Activated CD4-positive, alpha-beta T cell treated with anti-CD3 and anti-CD28 coated beads, Interleukin-2, amount 50 U/mL, for 24 hours (primary cell): ENCODE results near the gene PBX3.

Experiments
- DNase-seq, 2 donors: peaks; one replicate each; pipeline ENCODE4 v3.0.0-alpha.2; 2020; ENCODE audit warnings: low read depth in 1 of 2, low spot score in 1 of 2

The PBX3 gene

GRCh38 chr9:125943831-125944230, 196.7 kb downstream of the PBX3 start:
- DNase-seq: no peak

- DNase-seq: no peak
Observed at GRCh38 chr9:125946397-125946796, 199.2 kb downstream of the PBX3 start.

DNA sequence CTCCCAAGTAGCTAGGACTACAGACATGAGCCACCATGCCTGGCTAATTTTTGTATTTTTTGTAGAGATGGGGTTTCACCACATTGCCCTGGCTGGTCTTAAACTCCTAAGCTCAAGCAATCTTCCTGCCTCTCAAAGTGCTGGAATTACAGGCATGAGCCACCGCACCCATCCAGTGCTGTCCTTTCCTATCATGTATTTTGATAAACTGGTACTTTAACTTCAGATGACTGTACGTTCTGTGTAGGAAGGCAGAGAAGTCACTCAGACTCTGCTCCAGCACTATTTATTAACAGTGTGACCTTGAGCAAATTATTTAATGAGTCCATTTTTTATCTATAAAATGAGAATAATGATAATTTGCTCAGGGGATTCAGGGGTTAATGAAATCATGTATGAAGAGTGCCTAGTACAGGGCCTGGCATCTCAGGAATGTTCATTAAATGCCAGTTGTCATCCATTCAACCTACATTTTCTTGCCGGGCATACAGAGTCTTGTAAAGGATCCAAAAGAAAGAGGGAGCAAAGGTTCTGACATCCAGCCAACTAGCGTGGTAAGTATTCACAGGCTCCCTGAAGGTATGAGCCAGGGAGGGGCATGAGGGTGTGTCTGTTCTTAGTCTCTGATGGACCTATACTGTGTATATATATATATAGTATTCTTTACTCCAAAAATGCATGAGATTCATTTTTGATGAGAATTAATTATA, 201.9 kb downstream of the PBX3 start:
- no peak for DNase-seq

GRCh38 chr9:125949703-125950460, 202.7 kb downstream of the PBX3 start:
- DNase-seq: no peak

DNA sequence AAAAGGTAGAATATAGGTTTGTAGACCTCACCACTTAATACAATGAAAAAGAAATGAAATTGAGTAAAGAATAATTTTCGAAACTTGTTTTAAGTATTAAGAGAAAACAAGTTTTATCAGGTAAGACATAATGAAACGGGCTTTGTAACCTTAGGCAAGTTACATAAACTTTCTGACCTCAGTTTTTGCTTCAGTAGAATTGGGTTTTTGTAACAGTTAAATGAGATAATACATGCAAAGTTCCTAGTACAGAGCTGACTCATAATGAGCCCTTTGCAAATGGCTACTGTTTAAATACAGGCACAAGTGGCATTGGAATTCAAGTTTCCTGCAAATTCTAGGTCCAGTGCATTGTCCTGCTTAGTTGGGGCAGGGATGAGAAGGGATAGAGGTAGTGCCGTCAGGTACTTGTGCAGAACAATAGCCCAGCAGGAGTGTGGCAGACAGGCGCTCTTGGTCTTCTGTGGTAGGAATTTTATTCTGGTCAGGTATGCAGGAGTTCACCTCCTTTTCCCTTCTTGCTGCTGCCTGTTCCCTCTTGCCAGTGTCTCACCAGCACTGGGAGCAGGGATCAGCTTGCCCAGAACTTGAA, 203.8 kb downstream of the PBX3 start:
- DNase-seq: no peak

GRCh38 chr9:125953314-125954019, 206.3 kb downstream of the PBX3 start:
- no peak for DNase-seq

DNA sequence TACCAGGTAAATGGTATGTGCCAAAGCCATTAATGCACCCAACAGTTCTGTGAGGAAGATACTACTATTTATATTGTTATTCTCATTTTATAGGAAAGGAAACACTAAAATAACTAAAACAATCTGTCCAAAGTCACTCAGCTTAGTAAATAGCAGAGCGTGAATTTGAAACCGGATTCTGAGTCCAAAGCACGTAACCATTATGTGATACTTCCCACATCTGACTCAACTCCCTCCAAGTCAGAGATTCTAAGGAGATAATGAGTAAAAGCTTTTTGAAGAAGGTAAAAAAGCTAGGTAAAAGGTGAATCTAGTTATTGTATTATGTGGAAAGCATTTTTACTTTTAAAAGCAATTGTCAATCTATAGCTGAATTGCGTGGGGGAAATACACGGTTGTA, 208.9 kb downstream of the PBX3 start:
- no peak for DNase-seq

GRCh38 chr9:125959315-125959714, 212.1 kb downstream of the PBX3 start:
- no peak for DNase-seq

DNA sequence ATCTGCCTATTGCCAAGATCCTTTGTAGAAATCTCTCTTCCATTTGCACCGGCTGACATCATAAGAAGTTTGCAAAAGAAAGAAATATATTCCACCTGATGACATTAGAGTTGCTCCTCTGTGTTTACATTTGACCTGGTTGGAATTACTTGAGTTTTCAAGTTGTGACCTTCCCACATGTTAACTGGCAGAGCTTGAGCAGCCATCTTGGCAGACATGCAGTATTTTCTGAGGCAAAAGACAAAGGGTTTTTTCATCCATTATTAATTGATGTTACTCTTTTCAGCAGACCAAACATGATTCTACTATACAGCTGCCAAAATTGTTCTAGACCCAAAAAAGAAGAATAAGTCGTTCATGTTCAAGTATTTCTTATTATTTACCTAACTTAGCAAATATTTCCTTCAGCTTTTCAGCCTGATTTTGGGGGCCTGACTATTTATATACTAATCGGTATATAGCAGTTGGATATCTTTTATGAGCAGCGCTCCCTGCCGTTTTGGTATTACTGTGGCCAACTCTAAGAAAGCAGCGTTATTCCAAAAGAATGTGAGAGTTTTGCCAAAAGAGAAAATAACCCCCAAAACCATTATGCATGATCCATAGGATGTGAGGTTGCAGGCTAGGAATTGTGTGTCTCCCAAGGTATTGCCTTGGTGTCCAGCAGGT, 212.9 kb downstream of the PBX3 start:
- no peak for DNase-seq

- DNase-seq: no peak
Observed at GRCh38 chr9:125960626-125961025, 213.5 kb downstream of the PBX3 start.

- DNase-seq: no peak
Observed at GRCh38 chr9:125961072-125961471, 213.9 kb downstream of the PBX3 start.

GRCh38 chr9:125963932-125964331, 216.8 kb downstream of the PBX3 start:
- DNase-seq: no peak

DNA sequence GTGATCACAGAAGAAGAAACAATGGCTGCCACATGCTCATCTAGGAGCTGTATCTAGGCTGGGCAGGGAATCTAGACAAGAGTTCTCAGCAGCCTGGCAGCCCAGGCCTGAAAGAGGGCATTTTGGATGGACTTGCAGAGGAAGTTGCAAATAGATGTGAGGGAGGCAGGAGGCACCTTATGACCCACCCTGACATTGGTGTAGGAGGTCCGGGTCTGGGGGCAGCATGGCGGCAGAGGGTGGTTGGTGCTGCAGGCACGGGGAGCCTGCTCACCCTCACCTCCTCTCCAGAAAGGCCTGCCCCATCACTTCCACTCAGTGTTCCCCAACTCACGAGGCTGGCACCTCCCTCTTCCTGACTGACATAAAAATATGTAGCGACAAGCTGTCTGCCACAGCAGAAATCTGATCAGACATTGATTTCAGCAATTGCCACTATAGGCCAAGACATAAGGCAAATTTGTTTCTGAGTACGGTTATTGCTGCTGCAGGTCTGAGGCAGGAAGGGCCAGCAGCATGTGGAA, 217.6 kb downstream of the PBX3 start:
- no peak for DNase-seq

DNA sequence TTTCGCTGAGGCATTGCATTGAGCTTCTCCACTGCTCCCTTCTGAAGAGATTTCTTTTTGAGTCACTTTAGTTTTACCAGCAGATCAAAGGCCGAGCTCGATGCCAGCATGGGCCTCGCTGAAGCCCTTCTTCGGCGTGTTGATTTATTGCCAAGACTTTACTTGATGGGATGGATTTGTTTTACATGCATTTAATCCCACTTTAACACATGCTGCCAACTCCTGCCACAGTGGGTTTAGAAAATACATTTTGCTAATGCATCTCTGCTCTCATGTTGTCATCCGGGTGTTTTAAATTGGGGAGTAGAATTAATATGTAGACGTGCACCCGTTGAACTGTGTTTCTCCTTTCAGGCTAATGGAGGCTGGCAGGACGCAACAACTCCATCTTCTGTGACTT, 218.3 kb downstream of the PBX3 start:
- DNase-seq: no peak

DNA sequence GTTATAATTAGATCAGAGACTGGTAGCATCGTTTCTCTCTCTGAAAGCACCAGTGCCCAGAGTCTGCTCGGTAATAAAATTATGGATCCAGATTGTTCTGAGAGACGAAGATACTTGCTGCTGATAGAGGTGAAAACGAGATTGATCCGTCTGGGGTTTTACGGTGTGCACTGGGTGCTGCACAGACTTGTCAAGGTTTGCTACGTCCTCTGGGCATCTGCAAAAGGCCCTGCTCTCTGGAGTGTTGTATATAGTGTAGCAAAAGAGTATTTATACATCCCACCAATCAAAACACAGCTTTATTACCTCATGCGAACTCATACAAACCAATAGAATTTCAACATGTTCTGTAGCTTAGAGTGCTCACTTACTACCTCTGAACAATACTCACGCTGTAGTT, 219.3 kb downstream of the PBX3 start:
- DNase-seq: no peak

DNA sequence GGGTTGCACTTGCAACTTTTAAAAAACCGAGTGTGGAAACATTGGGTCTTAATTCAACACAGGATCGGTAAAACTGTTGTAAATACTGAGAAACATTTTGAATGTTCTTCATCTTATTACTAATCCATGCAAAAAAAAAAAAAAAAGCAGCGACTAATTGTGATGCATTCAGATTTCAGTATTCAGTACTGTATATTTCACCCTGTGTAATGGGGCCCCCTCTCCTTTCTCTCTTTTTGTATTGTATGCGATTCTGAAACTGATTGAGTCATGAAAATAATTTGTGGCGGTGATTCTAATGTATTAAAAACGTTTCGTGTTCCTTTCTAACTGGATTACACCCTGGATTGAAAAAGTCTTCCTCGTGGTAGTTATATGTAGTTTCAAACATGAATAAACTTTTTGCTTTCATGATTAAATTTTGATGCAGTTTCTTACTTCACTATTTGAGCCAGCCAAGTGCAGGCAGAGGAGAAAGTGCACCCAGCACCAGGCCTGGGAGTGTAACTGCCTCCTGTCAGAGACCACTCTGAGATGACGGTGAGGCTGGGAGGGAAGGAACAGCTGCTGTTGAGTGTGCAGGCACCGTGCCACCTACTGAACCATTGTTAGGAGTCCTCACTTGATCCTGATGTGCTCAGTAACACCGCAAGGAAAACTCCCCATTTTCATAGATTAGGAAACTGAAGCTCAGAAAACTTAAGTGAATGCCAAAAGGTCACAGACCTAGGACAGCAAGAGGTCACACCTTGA, 220.0 kb downstream of the PBX3 start:
- no peak for DNase-seq

DNA sequence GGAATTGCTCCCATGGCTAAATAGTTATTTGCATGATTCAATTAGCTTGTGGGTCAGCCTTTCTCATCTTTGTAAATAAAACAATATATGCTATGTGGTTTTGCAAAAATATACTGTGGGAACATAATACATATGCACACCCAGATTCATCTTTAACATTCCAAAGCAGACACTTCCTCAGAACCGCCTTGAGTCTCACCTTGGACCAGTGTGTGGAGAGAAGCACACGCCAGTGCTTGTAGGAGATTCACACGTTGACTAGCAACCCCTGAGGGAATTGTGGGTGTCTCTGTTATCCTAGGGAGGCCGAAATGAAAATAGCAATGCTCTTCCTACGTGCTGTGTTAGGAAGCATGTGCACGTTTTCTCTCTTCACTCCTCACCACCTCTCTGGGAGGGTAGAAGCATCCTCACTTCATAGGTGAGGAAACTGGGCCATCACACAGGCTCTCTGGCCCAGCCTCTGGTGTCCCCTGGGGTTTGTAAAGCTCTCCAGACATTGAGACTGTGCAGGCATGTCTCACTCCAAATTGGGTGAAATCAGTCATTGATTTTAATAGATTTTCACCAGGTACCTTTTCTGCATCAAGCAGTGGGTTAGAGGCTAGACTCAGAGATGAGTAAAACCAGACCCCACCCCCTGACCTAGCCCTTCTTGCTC, 221.7 kb downstream of the PBX3 start:
- no peak for DNase-seq

GRCh38 chr9:125969462-125969861, 222.3 kb downstream of the PBX3 start:
- DNase-seq: no peak

GRCh38 chr9:125969868-125970267, 222.7 kb downstream of the PBX3 start:
- no peak for DNase-seq

DNA sequence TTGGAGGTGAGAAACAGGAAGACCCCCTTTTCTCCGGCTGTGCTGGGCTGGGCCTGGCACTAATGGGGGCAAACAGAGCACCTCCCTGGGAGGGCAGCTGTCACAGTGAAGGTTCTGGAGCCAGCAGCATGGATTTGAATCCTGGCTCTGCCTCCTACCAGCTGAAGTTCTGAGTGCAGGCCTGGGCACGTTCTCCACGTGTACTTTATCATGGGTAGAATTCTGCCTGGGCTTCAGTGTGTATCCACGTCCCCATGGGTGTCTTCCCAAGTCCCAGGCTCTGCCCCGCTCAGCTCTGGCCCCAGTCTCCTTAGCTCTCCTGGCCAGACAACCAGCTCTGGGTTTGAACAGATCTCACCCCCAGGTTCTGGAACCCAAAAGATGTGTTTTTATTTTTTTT, 223.2 kb downstream of the PBX3 start:
- no peak for DNase-seq
